ENCODE results near the gene EIF4G3. TPM values are rescaled to one million over a fixed set of nuclear protein-coding genes. Genes with fewer than 3 reads are reported as not detected.

Gene EIF4G3
- total and polyA plus RNA-seq, 2 of the 8 experiments (the other 6 are each of a cell fraction or from before 2014, with no cell fraction given), result 47.5 to 66.6 TPM

- Histone ChIP-seq H3K4me1 (replicated peaks in 1 of 4; ENCODE audit: control insufficient read depth in 3 of 4, insufficient read depth in 4 of 4, low read length in 3 of 4) (peaks cover 0 to 9% (median 5%) of the 10 kb centered on the region in 4 experiments; a peak in 4 of 7 replicates), H3K56ac (replicated peaks; ENCODE audit: insufficient read length, low read depth, low read length) (no peak overlapping the region), H3K79me1 (ENCODE audit: low read depth, low read length) (peaks cover 3% of the 10 kb centered on the region; the same call in 1 of the 2 replicates), H2BK12ac (ENCODE audit: low read depth, low read length) (no peak overlapping the region), H3K79me2 (ENCODE audit: control insufficient read depth in 1 of 2, insufficient read depth in 2 of 2, low read length in 2 of 2) (peaks cover 0 to 71% of the 10 kb centered on the region in 2 experiments; a peak in 2 of 4 replicates), H4K8ac (ENCODE audit: extremely low read depth, insufficient read depth, low read length) (no peak overlapping the region), H3K36me3 (ENCODE audit: control insufficient read depth in 2 of 4, insufficient read depth in 4 of 4, low read length in 3 of 4) (peaks cover 0 to 12% (median 0%) of the 10 kb centered on the region in 4 experiments; a peak in 1 of 8 replicates), H2BK20ac (ENCODE audit: low read length) (no peak overlapping the region), H3K9ac (replicated peaks in 1 of 4; ENCODE audit: extremely low read depth in 1 of 4, low read depth in 3 of 4, low read length in 3 of 4) (no peak overlapping the region; a peak in 1 of 7 replicates), H3K4me3 (ENCODE audit: extremely low read depth in 1 of 4, insufficient read depth in 2 of 4, low read depth in 3 of 4, low read length in 4 of 4) (no peak overlapping the region), H3K27ac (ENCODE audit: low read depth, low read length) (no peak overlapping the region), H2AK5ac (ENCODE audit: low read depth, low read length) (no peak overlapping the region), H4K20me1 (replicated peaks in 1 of 2; ENCODE audit: control insufficient read depth in 1 of 2, insufficient read depth in 2 of 2, low read length in 2 of 2) (peaks cover 0 to 4% of the 10 kb centered on the region in 2 experiments), H3K23me2 (ENCODE audit: low read depth, low read length) (0 out of 2 replicates have a peak, but pooled peaks cover 2% of the 10 kb centered on the region), H3K18ac (ENCODE audit: extremely low read depth, low read length) (no peak overlapping the region), H3K14ac (ENCODE audit: insufficient read length) (no peak overlapping the region), H3K4ac (replicated peaks; ENCODE audit: insufficient read length, low read depth, low read length) (no peak overlapping the region), H4K91ac (replicated peaks; ENCODE audit: insufficient read length, low read length) (no peak overlapping the region), H2AFZ (ENCODE audit: low read length) (no peak overlapping the region), H3K27me3 (replicated peaks in 1 of 4; ENCODE audit: control insufficient read depth in 3 of 4, extremely low read depth in 1 of 4, insufficient read depth in 3 of 4, low read length in 3 of 4) (no peaks in the 10 kb centered on the region), H3K4me2 (ENCODE audit: insufficient read depth in 1 of 2, low read depth in 2 of 2, low read length in 2 of 2) (no peak overlapping the region), H2BK15ac (ENCODE audit: low read length) (no peak overlapping the region), H4K5ac (ENCODE audit: insufficient read length, low read depth, low read length) (no peak overlapping the region), H2BK120ac (replicated peaks; ENCODE audit: low read depth, low read length) (no peak overlapping the region), H3K23ac (ENCODE audit: insufficient read length) (no peak overlapping the region), H2BK5ac (ENCODE audit: low read depth, low read length) (no peak overlapping the region), H3K9me3 (ENCODE audit: insufficient read depth in 2 of 2, low read depth in 1 of 2, low read length in 1 of 2) (no peaks in the 10 kb centered on the region)
- WGBS, 2 experiments (ENCODE audit: extremely low coverage in 1 of 2, insufficient coverage in 1 of 2, insufficient read length in 1 of 2, insufficient replicate concordance in 2 of 2, low coverage in 1 of 2, low lambda C conversion rate in 2 of 2, missing lambda C conversion rate in 1 of 2), result 95% methylated on average over 3 of the region's 5 CpGs; no CpG with 5 or more reads in 1 of the 2 experiments
- TF ChIP-seq KDM4A (IDR thresholded peaks at IDR 0.05; ENCODE audit: low read depth, low read length, severe bottlenecking) (no peak), ATF2 (IDR thresholded peaks at IDR 0.05; ENCODE audit: low read length) (no peak), TBP (IDR thresholded peaks at IDR 0.05; ENCODE audit: low read depth, low read length) (no peak), EP300 (IDR thresholded peaks at IDR 0.05; ENCODE audit: borderline replicate concordance in 1 of 2, low read depth in 2 of 2, low read length in 2 of 2) (no peak), MAFK (IDR thresholded peaks at IDR 0.05; ENCODE audit: low read depth, low read length) (no peak), USF2 (IDR thresholded peaks at IDR 0.05; ENCODE audit: low read length) (no peak)
- DNase-seq (ENCODE audit: low read depth in 1 of 2, low spot score in 2 of 2), result no peak
- ChIA-PET CTCF (ENCODE audit: partially characterized antibody) (no interaction called here), POLR2A (ENCODE audit: partially characterized antibody) (interaction anchor here (0.6 kb wide), 1 partner anchor 289 kb away, joined by 3 read pairs; no protein-coding TSS in a partner anchor)
- no peak for FAIRE-seq
Observed at GRCh38 chr1:21098186-21098915, 78.3 kb downstream of the EIF4G3 start.
